Suppressor macrophage treated with lipopolysaccharide for 1 hour (primary cell): Measurements from ENCODE around the gene COA7.
A peak's percentile ranks its signal among the peaks of the same experiment; 100 is the strongest.
"Not testable (repeated sequence)": the region's sequence is repeated elsewhere in the genome, so short reads cannot be mapped to it uniquely, and the experiment has no call there.

Experiments
- DNase-seq, 3 donors: peaks; one replicate each; pipeline ENCODE4 v3.0.0-alpha.2; 2020 to 2022

The COA7 gene

GRCh38 chr1:52702886-52703787, 5.0 kb upstream of the COA7 start:
- DNase-seq, result peak; percentile 87 to 89 (median 88)

- DNase-seq, result no peak
Measured at GRCh38 chr1:52695627-52696026, 2.5 kb downstream of the COA7 start.

DNA sequence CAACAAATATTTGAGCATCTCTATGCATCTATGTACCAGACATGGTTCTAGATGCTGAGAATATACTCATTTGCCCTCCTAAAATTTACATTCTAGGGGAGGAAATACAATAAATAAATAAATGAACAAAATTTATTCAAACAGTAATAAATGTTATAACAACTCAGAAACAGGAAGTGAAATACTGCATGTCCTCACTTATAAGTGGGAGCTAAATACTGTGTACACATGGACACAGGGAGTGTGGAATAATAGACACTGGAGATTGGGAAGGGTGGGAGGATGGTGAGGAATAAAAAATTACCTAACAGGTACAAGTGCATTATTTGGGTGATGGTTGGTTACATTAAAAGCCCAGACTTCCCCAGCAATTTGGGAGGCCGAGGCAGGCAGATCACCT, 4.3 kb downstream of the COA7 start:
- no peak for DNase-seq

- DNase-seq, result not testable (repeated sequence)
Measured at GRCh38 chr1:52693351-52693750, 4.8 kb downstream of the COA7 start.

DNA sequence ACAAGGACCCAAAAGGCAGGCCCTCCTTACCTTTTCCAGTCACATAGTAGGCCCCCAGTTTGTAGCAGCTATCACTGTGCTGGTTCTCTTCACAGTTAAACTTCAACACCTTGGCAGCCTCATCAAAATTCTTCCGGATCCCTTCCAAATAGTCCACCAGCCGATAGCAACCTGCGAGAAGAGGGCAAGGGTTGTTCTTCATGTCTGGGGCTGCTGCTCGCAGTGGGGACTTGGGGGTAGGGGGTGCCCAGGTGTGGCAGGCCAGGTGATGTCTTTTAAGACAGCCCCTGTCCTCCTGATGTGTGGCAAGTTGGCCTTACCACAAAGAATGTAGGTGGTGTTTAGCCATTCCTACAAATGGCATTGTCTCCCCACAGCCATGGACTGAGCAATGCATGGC, 5.5 kb downstream of the COA7 start:
- DNase-seq, result no peak

GRCh38 chr1:52691821-52692220, 6.3 kb downstream of the COA7 start:
- peak; percentile 70 to 84 (median 74) for DNase-seq

DNA sequence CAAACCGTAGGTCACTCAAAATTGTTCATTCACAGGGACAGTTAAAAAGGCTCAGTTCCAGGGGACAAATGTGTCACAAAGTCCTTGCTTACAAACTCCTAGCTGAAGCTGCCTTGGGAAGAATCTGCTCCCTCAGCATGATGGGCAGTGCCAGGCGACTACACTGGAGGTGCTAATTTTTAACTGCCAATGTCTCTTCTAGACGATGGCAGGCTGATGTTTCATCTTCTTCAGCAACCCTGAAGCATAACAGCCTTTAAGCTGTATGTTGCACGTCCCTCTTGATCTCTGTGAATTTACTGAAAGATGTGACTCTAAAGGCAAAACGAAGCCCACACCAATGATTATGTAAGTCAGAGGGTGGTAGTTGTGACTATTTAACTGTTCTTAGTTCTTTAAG, 11.3 kb downstream of the COA7 start:
- DNase-seq, result no peak

DNA sequence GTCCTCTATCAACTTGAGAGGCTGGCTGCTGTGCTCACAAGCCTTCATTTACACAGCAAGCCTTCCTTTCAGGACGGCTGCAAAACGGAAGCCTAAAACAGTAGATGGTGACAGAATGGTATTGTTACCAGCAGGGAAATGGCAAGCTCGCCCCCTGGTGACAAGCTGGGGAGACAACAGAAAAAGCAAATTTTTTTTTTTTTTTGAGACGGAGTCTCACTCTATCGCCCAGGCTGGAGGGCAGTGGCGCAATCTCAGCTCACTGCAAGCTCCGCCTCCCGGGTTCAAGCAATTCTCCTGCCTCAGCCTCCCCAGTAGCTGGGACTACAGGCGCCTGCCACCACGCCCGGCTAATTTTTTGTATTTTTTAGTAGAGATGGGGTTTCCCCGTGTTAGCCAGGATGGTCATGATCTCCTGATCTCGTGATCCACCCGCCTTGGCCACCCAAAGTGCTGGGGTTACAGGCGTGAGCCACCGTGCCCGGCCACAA, 11.8 kb downstream of the COA7 start:
- DNase-seq, result peak; percentile 74 to 81 (median 79)

GRCh38 chr1:52684545-52684944, 13.6 kb downstream of the COA7 start:
- DNase-seq, result no peak

- DNase-seq, result no peak
Measured at GRCh38 chr1:52683367-52683940, 14.7 kb downstream of the COA7 start.

DNA sequence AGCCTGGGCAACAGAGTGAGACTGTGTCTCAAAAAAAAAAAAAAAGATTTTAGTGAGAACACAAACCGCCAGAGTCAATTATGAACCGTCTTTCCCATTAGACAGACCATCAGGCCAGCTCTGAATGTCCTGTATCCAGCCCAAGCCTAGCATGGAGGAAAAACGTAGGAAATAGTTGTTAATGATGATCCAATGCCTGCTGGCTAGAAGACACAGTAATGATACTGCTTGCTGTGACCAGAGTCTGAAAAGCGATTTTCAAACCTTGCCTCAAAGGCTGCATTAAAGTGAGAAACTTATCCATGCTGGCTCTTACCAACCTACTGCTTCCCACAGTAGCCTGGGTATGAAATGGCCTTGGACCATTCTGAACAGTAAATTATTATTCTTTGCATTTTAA, 17.0 kb downstream of the COA7 start:
- DNase-seq, result no peak

DNA sequence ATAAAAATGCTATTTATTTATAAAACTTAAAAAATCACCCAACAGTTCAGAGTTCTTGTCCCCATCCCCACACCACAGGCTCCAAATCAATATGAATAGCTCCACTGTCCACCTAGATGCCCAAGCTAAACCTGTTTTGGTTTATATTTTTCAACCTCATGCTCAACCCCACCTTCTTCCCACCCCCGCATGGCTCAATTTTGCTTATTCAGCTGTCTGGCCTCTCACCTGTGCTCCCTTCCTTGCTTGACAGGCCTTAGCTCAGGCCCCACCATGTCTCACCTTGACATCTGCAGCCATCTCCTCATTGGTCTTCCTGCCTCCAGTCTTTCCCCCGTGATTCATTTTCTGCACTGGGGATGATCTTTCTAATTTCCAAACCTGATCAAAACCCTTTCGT, 17.8 kb downstream of the COA7 start:
- no peak for DNase-seq

DNA sequence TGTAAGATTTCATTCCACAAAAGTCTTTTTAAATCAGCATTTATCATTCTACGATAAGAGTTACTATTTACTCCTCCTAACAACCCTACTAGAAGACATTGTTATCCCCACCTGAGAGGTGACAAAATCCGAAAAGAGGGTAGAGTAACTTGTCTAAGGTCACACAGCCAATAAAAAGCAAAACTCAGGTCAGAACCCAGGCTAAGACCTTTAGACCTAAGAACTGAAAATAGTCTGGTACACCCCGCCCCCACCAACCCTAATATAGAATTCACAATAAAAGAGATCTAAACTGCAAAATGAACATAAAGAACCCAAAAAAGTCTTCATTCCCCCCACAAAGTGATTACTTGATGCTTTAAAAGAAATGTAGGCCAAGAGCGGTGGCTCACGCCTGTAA, 18.6 kb downstream of the COA7 start:
- DNase-seq, result no peak

DNA sequence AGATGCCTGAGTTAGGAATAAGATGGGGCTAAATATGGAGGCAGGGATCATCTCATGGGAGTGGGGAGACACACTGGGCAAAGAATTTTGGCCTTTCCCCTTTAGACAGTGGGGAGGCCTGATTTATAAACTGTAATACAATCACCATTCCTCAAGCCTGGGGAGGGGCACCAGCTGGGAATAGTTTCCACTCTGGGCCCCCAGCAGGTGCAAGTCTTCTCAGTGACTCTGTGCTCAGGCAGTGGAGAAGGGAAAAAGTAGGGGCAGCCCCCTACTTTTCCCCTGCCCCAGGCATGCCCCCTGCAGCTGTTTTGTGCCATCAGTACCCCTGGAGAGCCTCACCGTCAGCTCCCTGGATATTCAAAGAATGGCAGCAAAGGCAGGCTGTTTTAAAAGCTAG, 19.1 kb downstream of the COA7 start:
- no peak for DNase-seq

- DNase-seq, result peak in 1 of 3 donors; percentile 20
Measured at GRCh38 chr1:52677076-52677806, 20.9 kb downstream of the COA7 start.

DNA sequence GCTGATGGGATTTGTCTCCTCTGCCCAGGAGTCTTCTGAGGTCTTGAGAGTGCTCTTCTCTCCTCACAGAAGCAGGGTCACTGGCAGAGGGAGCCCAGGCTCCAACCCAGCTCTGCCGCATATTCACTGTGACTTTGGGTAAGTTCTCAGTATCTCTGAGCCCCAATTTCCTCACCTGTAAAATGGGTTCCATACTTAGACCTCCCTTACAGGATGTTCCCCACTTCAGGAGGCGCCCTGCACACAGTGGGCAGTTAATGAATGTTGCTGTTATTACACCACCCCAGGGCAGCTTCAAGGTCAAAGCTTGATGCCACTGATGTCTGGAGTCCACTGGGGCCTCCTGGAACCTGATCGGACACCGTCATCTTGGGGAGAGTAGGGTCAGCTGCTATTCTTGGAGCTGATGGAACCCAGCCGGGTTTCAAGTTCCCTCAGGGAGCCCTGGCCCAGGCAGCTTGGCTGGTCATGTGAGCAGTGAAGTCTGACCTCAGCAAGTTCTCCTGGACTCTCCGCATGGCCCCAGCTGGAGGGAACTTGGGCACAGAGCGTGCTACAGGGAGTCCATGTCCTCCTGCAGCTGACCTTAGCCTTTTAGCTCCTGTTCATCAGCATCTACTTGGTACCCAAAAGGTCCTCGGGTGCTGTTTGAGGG, 21.8 kb downstream of the COA7 start:
- DNase-seq, result peak; percentile 63 to 78 (median 70)

GRCh38 chr1:52674497-52675384, 23.4 kb downstream of the COA7 start:
- DNase-seq, result no peak

GRCh38 chr1:52673513-52673912, 24.6 kb downstream of the COA7 start:
- no peak for DNase-seq

DNA sequence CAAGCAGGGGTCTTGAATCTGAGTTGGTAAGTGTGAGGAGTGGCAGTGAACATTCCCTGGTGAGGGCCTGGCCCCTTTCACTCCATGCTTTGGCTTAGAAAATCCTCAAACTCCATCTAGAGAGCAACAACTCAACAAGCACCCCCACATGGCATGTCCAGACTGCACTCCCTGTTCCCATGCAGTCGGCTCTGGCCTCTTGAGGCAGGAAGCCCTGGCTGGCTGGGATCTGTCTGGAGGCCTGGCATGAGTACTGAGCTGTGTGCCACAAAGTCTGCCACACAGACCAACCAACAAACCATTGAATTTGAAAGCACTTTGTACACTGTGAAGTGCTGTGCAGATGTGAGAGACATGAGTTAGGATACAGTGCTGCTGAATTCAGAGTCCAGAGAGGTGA, 25.2 kb downstream of the COA7 start:
- DNase-seq, result no peak

- DNase-seq, result no peak
Measured at GRCh38 chr1:52670604-52671003, 27.5 kb downstream of the COA7 start.

DNA sequence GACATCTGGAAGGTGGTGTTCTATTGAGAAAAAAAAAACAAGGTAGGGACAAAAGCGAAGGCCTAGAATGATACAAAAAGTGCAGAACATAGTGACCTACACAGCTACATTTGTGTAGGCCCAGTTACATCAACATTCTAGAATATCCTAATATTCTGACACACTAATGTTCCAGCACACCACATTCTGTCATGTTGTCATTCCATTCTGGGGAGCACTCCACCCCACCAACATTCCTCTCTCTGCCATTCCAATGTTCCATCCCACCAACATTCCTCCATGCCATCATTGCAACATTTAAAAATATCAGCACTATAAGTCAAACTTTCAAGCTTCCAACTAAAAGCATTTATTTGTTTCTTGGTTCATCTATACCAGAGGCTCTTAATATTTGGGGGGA, 28.5 kb downstream of the COA7 start:
- DNase-seq, result no peak

GRCh38 chr1:52668711-52669110, 29.4 kb downstream of the COA7 start:
- DNase-seq, result no peak
